Caco-2 (cell line): ENCODE results near the gene ANKRD36. TPM values are rescaled to one million over a fixed set of nuclear protein-coding genes. Genes with fewer than 3 reads are reported as not detected.
"Not testable (repeated sequence)": the region's sequence is repeated elsewhere in the genome, so short reads cannot be mapped to it uniquely, and the experiment has no call there.

Experiments
- BruUV-seq: library from RNA; stranded (reverse); fragments of 400-500 nt; replicated peaks from 2 replicates; lab custom pipeline; 2021; lab: Mats Ljungman, UMichigan
- CTCF ChIA-PET: fragments of 300-600 bp; sonication (Branson Sonifier 250); formaldehyde crosslinking; loops from one replicate; lab custom pipeline; 2022; ENCODE audit warnings: antibody characterized with exemption; lab: Charles Lee
- POLR2A ChIA-PET: fragments of 300-600 bp; sonication (Branson Sonifier 250); formaldehyde crosslinking; loops from one replicate; lab custom pipeline; 2022; ENCODE audit warnings: antibody characterized with exemption; lab: Charles Lee
- DNase-seq, 2 experiments: peaks; one replicate each; pipeline versions ENCODE4 v3.0.0 to v3.0.0-alpha.2; 2020 to 2022
- H3K27me3 ChIP-seq: replicated peaks from 2 replicates; pipeline ENCODE4 v1.6.0; 2011; ENCODE audit warnings: low read length; ENCODE audit not compliant: control insufficient read depth, insufficient read depth
- H3K36me3 ChIP-seq: 2 replicates; pipeline ENCODE4 v1.5.1; 2011; ENCODE audit warnings: low read length; ENCODE audit not compliant: control insufficient read depth, insufficient read depth
- H3K4me1 ChIP-seq: fragments of 250-450 bp; sonication (Bioruptor Pico); 2 replicates; pipeline ENCODE4 v1.5.1; 2020; ENCODE audit warnings: mild to moderate bottlenecking
- H3K4me3 ChIP-seq: 2 replicates; pipeline ENCODE4 v1.5.1; 2011; ENCODE audit warnings: low read depth, mild to moderate bottlenecking, control low read depth, low read length
- H3K9me3 ChIP-seq: fragments of 250-450 bp; sonication (Bioruptor Pico); 2 replicates; pipeline ENCODE4 v1.5.1; 2020; ENCODE audit warnings: mild to moderate bottlenecking, moderate library complexity
- H3K27ac Mint-ChIP-seq: one replicate; pipeline ENCODE4 v1.8.0; 2022; ENCODE audit warnings: mixed read lengths; ENCODE audit not compliant: unreplicated experiment
- H3K27me3 Mint-ChIP-seq: one replicate; pipeline ENCODE4 v1.8.0; 2022; ENCODE audit warnings: mixed read lengths; ENCODE audit not compliant: insufficient read depth, unreplicated experiment
- H3K36me3 Mint-ChIP-seq: one replicate; pipeline ENCODE4 v1.8.0; 2022; ENCODE audit warnings: mild to moderate bottlenecking, mixed read lengths; ENCODE audit not compliant: insufficient read depth, unreplicated experiment
- H3K4me1 Mint-ChIP-seq: one replicate; pipeline ENCODE4 v1.8.0; 2022; ENCODE audit warnings: low read depth, mixed read lengths; ENCODE audit not compliant: unreplicated experiment
- H3K4me3 Mint-ChIP-seq: one replicate; pipeline ENCODE4 v1.8.0; 2022; ENCODE audit warnings: mild to moderate bottlenecking, moderate library complexity, mixed read lengths; ENCODE audit not compliant: unreplicated experiment
- H3K9me3 Mint-ChIP-seq: one replicate; pipeline ENCODE4 v1.8.0; 2022; ENCODE audit warnings: mixed read lengths; ENCODE audit not compliant: unreplicated experiment
- intact Hi-C: fragments of 100-400 bp; cut with micrococcal nuclease; formaldehyde crosslinking; loops from one replicate; pipeline ENCODE4 v1.10.0; 2022; ENCODE audit not compliant: unreplicated experiment
- total RNA-seq: library from RNA; stranded (reverse); gene quantifications from 2 replicates; pipeline ENCODE4 v1.2.3, GENCODE V29; 2022

ANKRD36 gene
- total RNA-seq, 1 experiment from 2014 or later, result 26.9 TPM

GRCh38 chr2:97168583-97168982, 55.6 kb downstream of the ANKRD36 start:
- DNase-seq, H3K36me3 ChIP-seq, H3K27ac Mint-ChIP-seq, intact Hi-C loops, H3K4me3 ChIP-seq, H3K9me3 ChIP-seq, CTCF ChIA-PET, H3K4me3 Mint-ChIP-seq, POLR2A ChIA-PET, BruUV-seq, H3K27me3 ChIP-seq, H3K27me3 Mint-ChIP-seq, H3K4me1 ChIP-seq, H3K4me1 Mint-ChIP-seq: not testable (repeated sequence)
- peaks cover 19% of the 10 kb centered on the region for H3K36me3 Mint-ChIP-seq
- H3K9me3 Mint-ChIP-seq, result peaks cover 12% of the 10 kb centered on the region

- BruUV-seq, H3K9me3 ChIP-seq, DNase-seq, H3K27me3 Mint-ChIP-seq, H3K4me3 Mint-ChIP-seq, H3K4me1 ChIP-seq, H3K4me3 ChIP-seq, H3K36me3 ChIP-seq, CTCF ChIA-PET, POLR2A ChIA-PET, H3K9me3 Mint-ChIP-seq, H3K4me1 Mint-ChIP-seq, H3K36me3 Mint-ChIP-seq, intact Hi-C loops, H3K27ac Mint-ChIP-seq, H3K27me3 ChIP-seq: not testable (repeated sequence)
Measured at GRCh38 chr2:97180391-97180790, 67.4 kb downstream of the ANKRD36 start.

- H3K4me3 Mint-ChIP-seq, POLR2A ChIA-PET, CTCF ChIA-PET, DNase-seq, H3K4me3 ChIP-seq, BruUV-seq, H3K4me1 Mint-ChIP-seq, H3K9me3 ChIP-seq, H3K36me3 ChIP-seq, intact Hi-C loops, H3K4me1 ChIP-seq, H3K9me3 Mint-ChIP-seq, H3K27me3 Mint-ChIP-seq, H3K27ac Mint-ChIP-seq, H3K27me3 ChIP-seq: not testable (repeated sequence)
- H3K36me3 Mint-ChIP-seq, result peaks cover 24% of the 10 kb centered on the region
Measured at GRCh38 chr2:97195349-97195748, 82.4 kb downstream of the ANKRD36 start.

- H3K9me3 Mint-ChIP-seq, BruUV-seq, CTCF ChIA-PET, H3K4me3 ChIP-seq, H3K27me3 Mint-ChIP-seq, intact Hi-C loops, POLR2A ChIA-PET, H3K4me1 Mint-ChIP-seq, H3K36me3 ChIP-seq, H3K4me1 ChIP-seq, DNase-seq, H3K9me3 ChIP-seq, H3K27me3 ChIP-seq, H3K4me3 Mint-ChIP-seq, H3K27ac Mint-ChIP-seq: not testable (repeated sequence)
- peaks cover 24% of the 10 kb centered on the region for H3K36me3 Mint-ChIP-seq
Measured at GRCh38 chr2:97197251-97197650, 84.3 kb downstream of the ANKRD36 start.

GRCh38 chr2:97200887-97201286, 87.9 kb downstream of the ANKRD36 start:
- H3K27ac Mint-ChIP-seq, H3K36me3 ChIP-seq, H3K9me3 ChIP-seq, H3K27me3 Mint-ChIP-seq, H3K4me1 Mint-ChIP-seq, CTCF ChIA-PET, H3K4me3 Mint-ChIP-seq, H3K4me3 ChIP-seq, H3K4me1 ChIP-seq, H3K27me3 ChIP-seq, POLR2A ChIA-PET, intact Hi-C loops, H3K36me3 Mint-ChIP-seq, BruUV-seq, H3K9me3 Mint-ChIP-seq, DNase-seq: not testable (repeated sequence)

GRCh38 chr2:97202643-97203250, 89.8 kb downstream of the ANKRD36 start:
- H3K36me3 ChIP-seq, H3K36me3 Mint-ChIP-seq, CTCF ChIA-PET, POLR2A ChIA-PET, DNase-seq, H3K4me3 ChIP-seq, H3K4me3 Mint-ChIP-seq, H3K4me1 ChIP-seq, BruUV-seq, H3K4me1 Mint-ChIP-seq, H3K27ac Mint-ChIP-seq, H3K9me3 Mint-ChIP-seq, intact Hi-C loops, H3K9me3 ChIP-seq, H3K27me3 ChIP-seq, H3K27me3 Mint-ChIP-seq: not testable (repeated sequence)
